Right atrium auricular region (tissue), 2 donors: ENCODE data around the gene MADCAM1. TPM values are rescaled to one million over a fixed set of nuclear protein-coding genes. Genes with fewer than 3 reads are reported as not detected.

Experiments used
- DNase-seq: peaks from one replicate; pipeline ENCODE4 v3.0.0-alpha.2; 2019; ENCODE audit warnings: low spot score
- H3K27ac ChIP-seq, 2 donors: fragments of 200-600 bp; sonication (generic); 1 replicate in 1 of 2; 2 replicates in 1 of 2; pipeline ENCODE4 v1.5.1; 2016 to 2019
- H3K27me3 ChIP-seq, 2 donors: fragments of 200-600 bp; sonication (generic); one replicate each; pipeline versions ENCODE4 v1.5.1 to v1.6.0; 2017 to 2019
- H3K36me3 ChIP-seq: fragments of 200-600 bp; sonication (generic); one replicate; pipeline ENCODE4 v1.5.1; 2016
- H3K4me1 ChIP-seq, 2 donors: fragments of 200-600 bp; sonication (generic); one replicate each; pipeline versions ENCODE4 v1.5.1 to v1.6.0; 2017 to 2019
- H3K4me3 ChIP-seq, 2 donors: fragments of 200-600 bp; sonication (generic); 1 replicate in 1 of 2; 2 replicates in 1 of 2; pipeline ENCODE4 v1.5.1; 2017 to 2019; ENCODE audit warnings: mild to moderate bottlenecking in 1 of 2, moderate library complexity in 1 of 2
- H3K9me3 ChIP-seq, 2 donors: fragments of 200-600 bp; sonication (generic); one replicate each; pipeline ENCODE4 v1.5.1; 2019
- CTCF ChIP-seq, 2 donors: fragments of 200-600 bp; sonication (generic); IDR thresholded peaks; one replicate each; pipeline ENCODE4 v1.5.1; 2019; ENCODE audit warnings: antibody characterized with exemption in 2 of 2
- total RNA-seq, 2 donors: library from RNA; depleted of rRNA; stranded (reverse); fragments of >200 nt; gene quantifications; one replicate each; pipeline ENCODE4 v1.1.0, GENCODE V29; 2016

Gene MADCAM1
- total RNA-seq, 2 donors from 2014 or later, result not detected

- no peak for TF ChIP-seq CTCF (IDR thresholded peaks at IDR 0.05)
- H3K27me3 ChIP-seq, result no peaks in the 10 kb centered on the region
- DNase-seq, result no peak
Observed at GRCh38 chr19:483332-484072, 12.8 kb upstream of the MADCAM1 start.

GRCh38 chr19:484494-484893 lies 11.8 kb upstream of the MADCAM1 start:
- Histone ChIP-seq H3K9me3 (no peaks in the 10 kb centered on the region), H3K27me3 (no peaks in the 10 kb centered on the region), H3K4me1 (peaks cover 0 to 8% of the 10 kb centered on the region in 2 donors), H3K4me3 (no peak overlapping the region), H3K27ac (no peak overlapping the region), H3K36me3 (no peaks in the 10 kb centered on the region)
- TF ChIP-seq CTCF (IDR thresholded peaks at IDR 0.05), result no peak
- DNase-seq, result no peak

More at GRCh38 chr19:483332-484072, 12.8 kb upstream of the MADCAM1 start:
- Histone ChIP-seq H3K4me1 (peaks cover 0 to 5% of the 10 kb centered on the region in 2 donors), H3K36me3 (no peaks in the 10 kb centered on the region), H3K4me3 (no peak overlapping the region), H3K9me3 (no peaks in the 10 kb centered on the region), H3K27ac (no peak overlapping the region)

- no peak for DNase-seq
Observed at GRCh38 chr19:485077-485476, 11.2 kb upstream of the MADCAM1 start.

GRCh38 chr19:485583-486236 lies 10.6 kb upstream of the MADCAM1 start:
- TF ChIP-seq CTCF (IDR thresholded peaks at IDR 0.05), result no peak
- no peaks in the 10 kb centered on the region for H3K27me3 ChIP-seq
- H3K36me3 ChIP-seq, result no peaks in the 10 kb centered on the region
- H3K4me3 ChIP-seq, result no peak overlapping the region
- peaks cover 0 to 8% of the 10 kb centered on the region in 2 donors for H3K4me1 ChIP-seq
- H3K9me3 ChIP-seq, result no peaks in the 10 kb centered on the region
- peak; percentile 70 for DNase-seq
- H3K27ac ChIP-seq, result no peak overlapping the region

More at GRCh38 chr19:485077-485476, 11.2 kb upstream of the MADCAM1 start:
- Histone ChIP-seq H3K4me3 (no peak overlapping the region), H3K4me1 (peaks cover 0 to 9% of the 10 kb centered on the region in 2 donors), H3K9me3 (no peaks in the 10 kb centered on the region), H3K27ac (no peak overlapping the region), H3K27me3 (no peaks in the 10 kb centered on the region), H3K36me3 (no peaks in the 10 kb centered on the region)
- no peak for TF ChIP-seq CTCF (IDR thresholded peaks at IDR 0.05)

GRCh38 chr19:488505-489417 lies 7.5 kb upstream of the MADCAM1 start:
- Histone ChIP-seq H3K36me3 (no peaks in the 10 kb centered on the region), H3K9me3 (no peaks in the 10 kb centered on the region), H3K4me3 (peak overlapping the region; percentile 70 to 94), H3K4me1 (peaks cover 0 to 8% of the 10 kb centered on the region in 2 donors), H3K27ac (peak overlapping the region; percentile 86 to 94), H3K27me3 (no peaks in the 10 kb centered on the region)
- DNase-seq, result peak; percentile 92
- TF ChIP-seq CTCF (IDR thresholded peaks at IDR 0.05), result no peak
